ENCODE measurements around the gene DGKD. TPM values are rescaled to one million over a fixed set of nuclear protein-coding genes. Genes with fewer than 3 reads are reported as not detected.
A peak's percentile ranks its signal among the peaks of the same experiment; 100 is the strongest.

DGKD gene
- total RNA-seq, 1 donor from 2014 or later: 17.7 TPM

GRCh38 chr2:233414777-233415570 lies 60.7 kb downstream of the DGKD start:
- Histone ChIP-seq H3K9ac (ENCODE audit: low read length) (peak overlapping the region; percentile 65), H3K36me3 (ENCODE audit: insufficient read depth, low read length) (no peaks in the 10 kb centered on the region), H3K27me3 (ENCODE audit: insufficient read depth, low read length) (no peaks in the 10 kb centered on the region), H3K9me3 (ENCODE audit: insufficient read depth, low read depth, low read length) (no peaks in the 10 kb centered on the region), H3K4me2 (ENCODE audit: low read length) (peak overlapping the region; percentile 71), H3K4me3 (ENCODE audit: insufficient read depth, low read depth, low read length) (no peak overlapping the region), H4K20me1 (ENCODE audit: insufficient read depth, low read length) (no peaks in the 10 kb centered on the region), H3K79me2 (ENCODE audit: insufficient read depth, low read length) (peaks cover 10% of the 10 kb centered on the region), H3K27ac (ENCODE audit: low read depth, low read length) (peak overlapping the region; percentile 84), H2AFZ (ENCODE audit: low read depth, low read length) (no peak overlapping the region), H3K4me1 (ENCODE audit: insufficient read depth, low read length) (peaks cover 41% of the 10 kb centered on the region)
- no peak overlapping the region for H3K4me3 Mint-ChIP-seq (ENCODE audit: unreplicated experiment)
- peaks cover 17% of the 10 kb centered on the region for H3K9me3 Mint-ChIP-seq (ENCODE audit: unreplicated experiment)
- no peaks in the 10 kb centered on the region for H3K27me3 Mint-ChIP-seq (ENCODE audit: low read depth, unreplicated experiment)
- peaks cover 41% of the 10 kb centered on the region for H3K4me1 Mint-ChIP-seq (ENCODE audit: low read depth, unreplicated experiment)
- FAIRE-seq: no peak
- TF ChIP-seq EZH2 (IDR thresholded peaks at IDR 0.05; ENCODE audit: insufficient read depth, low read length): no peak
- DNase-seq (ENCODE audit: low read depth): peak; percentile 70
- peak overlapping the region; percentile 83 for H3K27ac Mint-ChIP-seq (ENCODE audit: unreplicated experiment)
- H3K36me3 Mint-ChIP-seq (ENCODE audit: low read depth, unreplicated experiment): peaks cover 12% of the 10 kb centered on the region

GRCh38 chr2:233416199-233416598 lies 61.9 kb downstream of the DGKD start:
- DNase-seq (ENCODE audit: low read depth) (no peak), FAIRE-seq (no peak)
- peaks cover 50% of the 10 kb centered on the region for H3K4me1 Mint-ChIP-seq (ENCODE audit: low read depth, unreplicated experiment)
- no peaks in the 10 kb centered on the region for H3K36me3 ChIP-seq (ENCODE audit: insufficient read depth, low read length)
- no peaks in the 10 kb centered on the region for H3K27me3 Mint-ChIP-seq (ENCODE audit: low read depth, unreplicated experiment)
- H3K79me2 ChIP-seq (ENCODE audit: insufficient read depth, low read length): peaks cover 22% of the 10 kb centered on the region
- H3K4me1 ChIP-seq (ENCODE audit: insufficient read depth, low read length): peaks cover 45% of the 10 kb centered on the region
- H4K20me1 ChIP-seq (ENCODE audit: insufficient read depth, low read length): no peaks in the 10 kb centered on the region
- no peak overlapping the region for H3K4me2 ChIP-seq (ENCODE audit: low read length)
- peaks cover 7% of the 10 kb centered on the region for H3K36me3 Mint-ChIP-seq (ENCODE audit: low read depth, unreplicated experiment)
- H3K27ac ChIP-seq (ENCODE audit: low read depth, low read length): no peak overlapping the region
- H3K9ac ChIP-seq (ENCODE audit: low read length): no peak overlapping the region
- no peaks in the 10 kb centered on the region for H3K9me3 ChIP-seq (ENCODE audit: insufficient read depth, low read depth, low read length)
- peaks cover 10% of the 10 kb centered on the region for H3K9me3 Mint-ChIP-seq (ENCODE audit: unreplicated experiment)
- TF ChIP-seq CTCF (IDR thresholded peaks at IDR 0.05; ENCODE audit: insufficient read depth, low read depth, low read length) (no peak), EZH2 (IDR thresholded peaks at IDR 0.05; ENCODE audit: insufficient read depth, low read length) (no peak)
- H3K4me3 ChIP-seq (ENCODE audit: insufficient read depth, low read depth, low read length): no peak overlapping the region
- H3K27ac Mint-ChIP-seq (ENCODE audit: unreplicated experiment): no peak overlapping the region
- H2AFZ ChIP-seq (ENCODE audit: low read depth, low read length): no peak overlapping the region
- H3K4me3 Mint-ChIP-seq (ENCODE audit: unreplicated experiment): no peak overlapping the region
- no peaks in the 10 kb centered on the region for H3K27me3 ChIP-seq (ENCODE audit: insufficient read depth, low read length)

GRCh38 chr2:233416706-233417105 lies 62.4 kb downstream of the DGKD start:
- peaks cover 4% of the 10 kb centered on the region for H3K36me3 Mint-ChIP-seq (ENCODE audit: low read depth, unreplicated experiment)
- no peaks in the 10 kb centered on the region for H3K27me3 Mint-ChIP-seq (ENCODE audit: low read depth, unreplicated experiment)
- H3K9me3 Mint-ChIP-seq (ENCODE audit: unreplicated experiment): peaks cover 5% of the 10 kb centered on the region
- Histone ChIP-seq H3K79me2 (ENCODE audit: insufficient read depth, low read length) (peaks cover 28% of the 10 kb centered on the region), H3K9ac (ENCODE audit: low read length) (no peak overlapping the region), H3K4me1 (ENCODE audit: insufficient read depth, low read length) (peaks cover 45% of the 10 kb centered on the region), H3K4me3 (ENCODE audit: insufficient read depth, low read depth, low read length) (no peak overlapping the region), H3K4me2 (ENCODE audit: low read length) (no peak overlapping the region), H2AFZ (ENCODE audit: low read depth, low read length) (no peak overlapping the region), H3K36me3 (ENCODE audit: insufficient read depth, low read length) (no peaks in the 10 kb centered on the region), H3K27me3 (ENCODE audit: insufficient read depth, low read length) (no peaks in the 10 kb centered on the region), H3K27ac (ENCODE audit: low read depth, low read length) (no peak overlapping the region), H3K9me3 (ENCODE audit: insufficient read depth, low read depth, low read length) (no peaks in the 10 kb centered on the region), H4K20me1 (ENCODE audit: insufficient read depth, low read length) (no peaks in the 10 kb centered on the region)
- FAIRE-seq: no peak
- H3K27ac Mint-ChIP-seq (ENCODE audit: unreplicated experiment): no peak overlapping the region
- H3K4me3 Mint-ChIP-seq (ENCODE audit: unreplicated experiment): no peak overlapping the region
- no peak for TF ChIP-seq EZH2 (IDR thresholded peaks at IDR 0.05; ENCODE audit: insufficient read depth, low read length)
- TF ChIP-seq CTCF (IDR thresholded peaks at IDR 0.05; ENCODE audit: insufficient read depth, low read depth, low read length): no peak
- DNase-seq (ENCODE audit: low read depth): no peak
- peaks cover 50% of the 10 kb centered on the region for H3K4me1 Mint-ChIP-seq (ENCODE audit: low read depth, unreplicated experiment)
